Measurements from ENCODE around the gene SLC66A1. TPM values are rescaled to one million over a fixed set of nuclear protein-coding genes. Genes with fewer than 3 reads are reported as not detected.

SLC66A1 gene
- total RNA-seq, 1 donor from 2014 or later, result 11.1 TPM

DNA sequence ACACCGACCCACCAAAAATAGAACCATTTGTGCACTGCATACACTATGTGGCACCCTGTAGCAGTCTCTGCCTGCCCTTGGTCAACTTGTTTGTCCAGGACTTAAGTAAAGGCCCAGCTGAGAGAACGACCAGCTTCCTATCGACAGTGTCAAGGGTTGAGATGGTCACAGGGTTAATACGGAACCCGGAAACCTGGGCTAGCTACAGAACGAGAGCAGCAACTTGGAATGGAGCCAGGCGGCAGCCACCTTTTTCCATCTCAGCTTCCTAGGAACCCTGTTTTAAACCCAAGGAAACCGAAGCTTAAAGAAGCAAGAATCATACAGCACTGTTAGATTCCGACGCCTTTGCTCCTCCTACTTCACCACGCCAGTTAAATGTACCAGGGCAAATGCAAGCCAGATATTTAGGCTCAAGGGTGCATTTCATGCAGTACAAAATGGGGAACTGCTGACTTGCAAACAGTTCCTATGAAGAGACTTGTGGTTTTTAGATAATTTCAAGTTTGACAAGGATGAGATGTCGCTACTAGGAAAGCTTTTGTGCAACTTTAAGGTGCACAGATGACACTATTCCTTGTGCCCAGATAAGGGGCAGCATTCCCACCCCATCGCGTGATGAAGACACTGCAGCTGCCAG lies 35.5 kb downstream of the SLC66A1 start:
- Histone ChIP-seq H3K27me3 (no peaks in the 10 kb centered on the region), H3K27ac (no peak overlapping the region), H3K4me1 (no peaks in the 10 kb centered on the region), H3K36me3 (peaks cover 61 to 63% of the 10 kb centered on the region in 2 donors), H3K4me3 (no peak overlapping the region), H3K9me3 (no peaks in the 10 kb centered on the region)
- no peak for DNase-seq (ENCODE audit: low spot score in 2 of 2)
- TF ChIP-seq, protein P1, sequence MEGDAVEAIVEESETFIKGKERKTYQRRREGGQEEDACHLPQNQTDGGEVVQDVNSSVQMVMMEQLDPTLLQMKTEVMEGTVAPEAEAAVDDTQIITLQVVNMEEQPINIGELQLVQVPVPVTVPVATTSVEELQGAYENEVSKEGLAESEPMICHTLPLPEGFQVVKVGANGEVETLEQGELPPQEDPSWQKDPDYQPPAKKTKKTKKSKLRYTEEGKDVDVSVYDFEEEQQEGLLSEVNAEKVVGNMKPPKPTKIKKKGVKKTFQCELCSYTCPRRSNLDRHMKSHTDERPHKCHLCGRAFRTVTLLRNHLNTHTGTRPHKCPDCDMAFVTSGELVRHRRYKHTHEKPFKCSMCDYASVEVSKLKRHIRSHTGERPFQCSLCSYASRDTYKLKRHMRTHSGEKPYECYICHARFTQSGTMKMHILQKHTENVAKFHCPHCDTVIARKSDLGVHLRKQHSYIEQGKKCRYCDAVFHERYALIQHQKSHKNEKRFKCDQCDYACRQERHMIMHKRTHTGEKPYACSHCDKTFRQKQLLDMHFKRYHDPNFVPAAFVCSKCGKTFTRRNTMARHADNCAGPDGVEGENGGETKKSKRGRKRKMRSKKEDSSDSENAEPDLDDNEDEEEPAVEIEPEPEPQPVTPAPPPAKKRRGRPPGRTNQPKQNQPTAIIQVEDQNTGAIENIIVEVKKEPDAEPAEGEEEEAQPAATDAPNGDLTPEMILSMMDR (IDR thresholded peaks at IDR 0.05), result no peak
- intact Hi-C loops (cut with DNase I), result no loop called here

DNA sequence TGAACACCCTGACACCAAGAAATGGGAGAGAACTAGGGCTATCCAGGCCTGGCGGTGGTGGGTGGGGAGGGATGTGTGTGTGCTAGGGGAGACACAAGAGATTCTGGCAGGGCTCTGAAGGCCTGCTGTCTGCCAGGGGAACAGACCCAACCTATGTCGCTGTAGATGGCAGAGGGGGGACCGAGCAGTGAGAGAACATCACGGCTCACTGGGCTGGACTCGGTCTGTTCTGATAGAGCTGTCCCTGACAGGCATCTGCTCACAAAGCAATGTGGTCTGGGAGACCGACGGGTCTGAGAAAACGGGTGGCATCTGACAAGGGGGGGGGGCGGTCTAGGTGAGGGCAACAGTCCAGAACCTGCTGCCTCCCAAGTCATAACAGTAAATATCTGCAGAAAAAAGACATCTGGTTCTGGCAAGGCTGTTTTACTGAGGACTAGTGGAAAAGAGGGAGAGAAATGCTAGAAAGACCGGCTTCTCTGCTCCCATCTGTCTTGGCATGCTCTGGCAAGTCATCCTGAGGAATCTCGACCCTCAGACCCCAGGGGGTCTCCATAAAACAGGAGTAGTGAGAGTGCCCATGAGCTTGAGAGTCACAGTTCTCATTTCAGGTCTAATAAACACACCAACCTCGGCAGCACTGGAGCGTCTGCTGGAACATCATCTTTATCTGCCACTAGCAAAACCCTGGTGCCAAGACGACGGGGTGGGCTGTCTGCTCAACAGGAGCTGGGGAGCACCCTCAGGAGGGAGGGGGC lies 36.5 kb downstream of the SLC66A1 start:
- H3K27ac ChIP-seq, result no peak overlapping the region
- TF ChIP-seq, protein P1 (IDR thresholded peaks at IDR 0.05), result no peak
- H3K4me1 ChIP-seq, result no peaks in the 10 kb centered on the region
- no peaks in the 10 kb centered on the region for H3K9me3 ChIP-seq
- H3K4me3 ChIP-seq, result no peak overlapping the region
- H3K27me3 ChIP-seq, result no peaks in the 10 kb centered on the region
- intact Hi-C loops (cut with DNase I), result no loop called here
- no peak for DNase-seq (ENCODE audit: low spot score in 2 of 2)
- peaks cover 60 to 63% of the 10 kb centered on the region in 2 donors for H3K36me3 ChIP-seq

DNA sequence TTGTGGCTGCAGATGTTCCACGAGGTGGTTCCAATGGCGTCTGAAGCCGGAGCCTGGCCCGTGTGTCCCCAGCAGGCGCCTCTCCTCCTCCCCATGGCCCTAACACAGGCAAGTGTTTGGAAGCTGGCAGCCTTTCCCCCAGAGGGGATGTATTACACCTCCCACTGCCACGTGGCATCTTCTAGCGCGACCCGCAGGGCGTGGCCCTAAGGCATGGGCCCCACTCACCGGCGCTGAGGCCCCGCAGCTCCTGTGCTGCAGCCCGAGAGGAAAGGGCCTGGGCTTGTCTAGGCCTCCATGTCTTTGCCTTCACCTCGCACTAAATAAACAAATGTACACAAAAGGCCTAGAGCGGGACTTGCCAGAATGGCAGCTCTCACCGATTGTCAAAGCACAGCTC lies 37.9 kb downstream of the SLC66A1 start:
- Histone ChIP-seq H3K9me3 (no peaks in the 10 kb centered on the region), H3K36me3 (peaks cover 60 to 64% of the 10 kb centered on the region in 2 donors), H3K4me1 (no peaks in the 10 kb centered on the region), H3K27me3 (no peaks in the 10 kb centered on the region), H3K4me3 (no peak overlapping the region), H3K27ac (no peak overlapping the region)
- DNase-seq (ENCODE audit: low spot score in 2 of 2), result no peak
- TF ChIP-seq, protein P1 (IDR thresholded peaks at IDR 0.05), result no peak
- intact Hi-C loops (cut with DNase I), result no loop called here

DNA sequence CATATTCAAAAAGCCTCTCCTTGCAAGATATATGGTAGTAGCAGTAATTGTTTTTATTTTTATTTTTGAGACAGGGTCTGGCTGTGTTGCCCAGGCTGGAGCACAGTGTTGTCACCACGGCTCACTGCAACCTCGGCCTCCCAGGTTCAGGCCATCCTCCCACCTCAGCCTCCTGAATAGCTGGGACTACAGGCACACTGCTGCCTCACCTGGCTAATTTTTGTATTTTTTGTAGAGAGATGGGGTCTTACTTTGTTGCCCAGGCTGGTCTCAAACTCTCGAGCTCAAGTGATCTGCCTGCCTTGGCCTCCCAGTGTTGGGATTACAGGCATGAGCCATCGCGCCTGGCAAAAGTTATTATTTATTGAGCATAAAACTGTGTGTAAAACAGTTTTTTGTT lies 38.4 kb downstream of the SLC66A1 start:
- Histone ChIP-seq H3K9me3 (no peaks in the 10 kb centered on the region), H3K36me3 (peaks cover 61 to 65% of the 10 kb centered on the region in 2 donors), H3K27ac (no peak overlapping the region), H3K4me1 (no peaks in the 10 kb centered on the region), H3K4me3 (no peak overlapping the region), H3K27me3 (no peaks in the 10 kb centered on the region)
- DNase-seq (ENCODE audit: low spot score in 2 of 2), result no peak
- TF ChIP-seq, protein P1 (IDR thresholded peaks at IDR 0.05), result no peak
- intact Hi-C loops (cut with DNase I), result no loop called here

DNA sequence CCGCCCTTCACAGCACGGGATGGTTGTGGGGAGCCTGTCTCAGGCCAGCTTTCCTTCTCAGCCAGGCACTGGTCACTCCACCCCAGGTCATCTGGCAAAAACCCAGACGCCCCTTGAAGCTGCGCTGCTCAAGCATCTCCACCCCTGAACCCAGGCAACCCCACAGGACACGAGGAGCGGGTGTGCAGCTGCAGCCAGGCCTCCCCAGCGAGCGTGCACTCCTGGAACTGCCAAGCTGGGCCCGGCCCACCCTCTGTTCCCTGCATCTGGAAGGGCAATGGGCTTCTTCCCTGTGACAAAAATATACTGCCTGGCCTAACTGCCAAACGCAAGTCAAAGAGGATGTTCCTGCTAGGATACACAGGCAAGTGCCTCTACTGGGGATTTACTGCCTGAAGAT lies 39.7 kb downstream of the SLC66A1 start:
- DNase-seq (ENCODE audit: low spot score in 2 of 2), result no peak
- intact Hi-C loops (cut with DNase I), result no loop called here
- Histone ChIP-seq H3K27me3 (no peaks in the 10 kb centered on the region), H3K36me3 (peaks cover 74 to 77% of the 10 kb centered on the region in 2 donors), H3K4me3 (no peak overlapping the region), H3K9me3 (no peaks in the 10 kb centered on the region), H3K4me1 (no peaks in the 10 kb centered on the region), H3K27ac (no peak overlapping the region)
- TF ChIP-seq, protein P1 (IDR thresholded peaks at IDR 0.05), result no peak
